DMS114 treated with DMSO at 0.1 percent for 48 hours (cell line): Measurements from ENCODE around the gene FRZB.
A peak's percentile ranks its signal among the peaks of the same experiment; 100 is the strongest.
"Not testable (repeated sequence)": the region's sequence is repeated elsewhere in the genome, so short reads cannot be mapped to it uniquely, and the experiment has no call there.

Source experiments
- DNase-seq: peaks from one replicate; lab custom pipeline; 2025; ENCODE audit not compliant: unreplicated experiment; lab: John Stamatoyannopoulos, UW

FRZB gene

DNA sequence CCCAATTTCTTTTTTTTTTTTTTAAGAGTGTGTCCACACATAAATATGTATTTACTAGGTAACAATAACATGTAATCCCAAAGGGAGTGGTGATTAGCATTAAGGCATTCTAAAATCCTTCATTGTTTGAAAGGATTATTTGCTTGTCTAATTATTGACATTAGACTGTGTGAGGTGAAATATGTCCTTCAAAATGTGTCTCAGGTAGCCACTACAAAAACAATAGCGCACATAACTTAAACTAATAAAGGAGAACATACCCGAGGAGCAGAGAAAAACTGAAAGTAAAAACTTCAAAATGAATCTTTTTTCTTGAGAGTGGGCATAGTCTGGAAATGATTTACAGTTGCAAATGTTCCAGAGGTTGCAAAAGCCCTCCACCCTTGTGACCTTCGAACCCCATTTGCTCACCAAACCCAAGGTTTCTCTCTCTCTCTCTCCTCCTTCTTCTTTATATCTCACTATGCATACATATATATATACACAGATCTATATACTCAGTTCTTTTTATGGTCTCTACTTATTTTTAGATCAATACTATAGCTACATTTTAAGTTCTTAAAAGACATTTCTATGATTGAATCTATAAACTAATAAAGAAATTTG, 24.4 kb upstream of the FRZB start:
- no peak for DNase-seq

- no peak for DNase-seq
Observed at GRCh38 chr2:182890305-182890704, 23.9 kb upstream of the FRZB start.

- no peak for DNase-seq
Observed at GRCh38 chr2:182887753-182888415, 21.4 kb upstream of the FRZB start.

DNA sequence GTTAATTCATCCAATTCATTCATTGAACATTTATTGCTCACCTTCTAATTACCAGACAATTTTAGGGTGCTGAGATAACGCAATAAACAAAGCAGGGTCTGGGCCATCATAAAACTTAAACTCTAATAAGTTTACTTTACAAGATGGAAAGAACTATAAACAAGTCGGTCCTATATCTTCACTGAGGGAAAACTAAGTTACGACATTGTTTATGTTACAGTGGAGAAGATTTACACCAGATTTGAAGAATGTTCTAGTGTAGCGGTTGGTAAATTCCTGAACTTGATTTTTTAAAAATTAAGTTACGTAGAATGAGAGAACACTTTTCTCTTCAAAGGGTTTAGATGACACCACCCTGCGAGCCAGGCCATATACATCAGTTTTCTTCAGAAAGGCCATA, 20.7 kb upstream of the FRZB start:
- DNase-seq, result no peak

GRCh38 chr2:182885771-182886170, 19.3 kb upstream of the FRZB start:
- DNase-seq, result no peak

DNA sequence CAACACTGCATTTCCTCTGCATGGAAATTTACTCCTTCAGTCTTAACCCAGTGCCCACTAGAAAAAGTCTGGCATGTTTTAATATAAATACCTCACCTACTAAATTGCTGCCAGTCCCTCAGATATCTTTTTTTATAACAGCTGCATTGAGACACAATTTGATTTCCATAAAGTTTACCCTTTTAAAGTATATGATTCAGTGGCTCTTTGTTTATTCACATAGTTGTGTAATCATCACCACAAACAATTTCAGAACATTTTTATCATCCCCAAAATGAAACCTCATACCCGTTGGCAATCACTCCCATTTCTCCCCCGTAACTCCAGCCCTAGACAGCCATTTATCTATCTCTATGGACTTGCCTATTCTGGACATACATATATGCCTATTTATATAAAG, 17.0 kb upstream of the FRZB start:
- DNase-seq, result no peak

- not testable (repeated sequence) for DNase-seq
Observed at GRCh38 chr2:182880100-182880499, 13.7 kb upstream of the FRZB start.

DNA sequence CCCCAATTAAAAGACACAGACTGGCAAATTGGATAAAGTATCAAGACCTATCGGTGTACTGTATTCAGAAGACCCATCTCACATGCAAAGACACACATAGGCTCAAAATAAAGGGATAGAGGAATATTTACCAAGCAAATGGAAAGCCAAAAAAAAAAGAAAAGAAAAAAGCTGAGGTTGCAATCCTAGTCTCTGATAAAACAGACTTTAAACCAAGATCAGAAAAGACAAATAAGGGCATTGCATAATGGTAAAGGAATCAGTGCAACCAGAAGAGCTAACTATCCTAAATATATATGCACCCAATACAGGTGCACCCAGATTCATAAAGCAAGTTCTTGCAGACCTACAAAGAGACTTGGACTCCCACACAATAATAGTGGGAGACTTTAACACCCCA, 10.2 kb upstream of the FRZB start:
- not testable (repeated sequence) for DNase-seq

DNA sequence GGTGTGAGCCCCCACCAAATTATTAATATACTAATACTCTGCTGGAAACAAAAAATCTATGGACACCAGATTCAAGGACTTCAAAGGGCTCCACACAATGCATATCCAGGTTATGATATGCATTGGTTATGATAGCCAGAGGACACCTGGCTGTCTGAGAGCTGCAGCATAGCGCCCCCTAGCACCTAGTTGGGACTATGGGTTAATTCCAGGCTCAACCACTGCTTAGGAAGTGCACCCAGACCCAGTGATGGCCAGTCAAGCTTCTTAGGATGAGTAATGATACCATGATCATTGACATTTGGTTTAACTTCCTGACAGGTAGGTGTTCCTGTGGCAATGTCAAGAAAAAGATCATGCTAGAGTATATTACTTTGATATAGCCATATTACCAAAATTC, 3.8 kb upstream of the FRZB start:
- no peak for DNase-seq

- DNase-seq, result peak; percentile 14
Observed at GRCh38 chr2:182868054-182868796, 1.8 kb upstream of the FRZB start.

DNA sequence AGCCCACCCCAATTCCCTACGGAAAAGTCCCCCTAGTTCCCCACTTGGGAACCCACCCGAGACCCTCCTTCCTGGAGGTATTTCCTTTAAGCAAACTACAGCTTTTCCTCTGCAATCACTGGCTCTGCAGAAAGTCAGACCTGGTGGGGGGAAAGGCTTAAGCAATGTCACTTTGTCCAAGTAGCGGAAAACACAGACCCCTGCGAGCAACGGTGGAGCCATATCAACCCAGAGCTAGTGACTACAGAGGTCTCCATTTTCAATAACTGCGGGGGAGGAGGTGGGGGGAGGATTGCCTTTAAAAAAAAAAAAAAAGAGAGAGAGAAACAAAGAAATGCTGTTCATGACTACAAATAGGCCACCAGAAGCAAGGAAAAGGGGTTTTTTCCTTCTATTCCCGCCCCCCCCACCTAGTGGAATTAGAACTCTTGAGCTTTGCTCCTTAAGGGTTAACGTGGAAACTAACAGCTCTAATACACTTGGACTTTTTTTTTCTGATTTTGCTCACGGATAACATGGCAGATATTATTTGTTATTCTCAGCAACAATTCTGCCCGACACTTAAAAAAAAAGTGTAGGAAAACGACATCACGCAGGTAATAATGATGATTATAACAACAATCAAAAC, 1.1 kb upstream of the FRZB start:
- no peak for DNase-seq

- no peak for DNase-seq
Observed at GRCh38 chr2:182866095-182866460, 359 bp downstream of the FRZB start.

DNA sequence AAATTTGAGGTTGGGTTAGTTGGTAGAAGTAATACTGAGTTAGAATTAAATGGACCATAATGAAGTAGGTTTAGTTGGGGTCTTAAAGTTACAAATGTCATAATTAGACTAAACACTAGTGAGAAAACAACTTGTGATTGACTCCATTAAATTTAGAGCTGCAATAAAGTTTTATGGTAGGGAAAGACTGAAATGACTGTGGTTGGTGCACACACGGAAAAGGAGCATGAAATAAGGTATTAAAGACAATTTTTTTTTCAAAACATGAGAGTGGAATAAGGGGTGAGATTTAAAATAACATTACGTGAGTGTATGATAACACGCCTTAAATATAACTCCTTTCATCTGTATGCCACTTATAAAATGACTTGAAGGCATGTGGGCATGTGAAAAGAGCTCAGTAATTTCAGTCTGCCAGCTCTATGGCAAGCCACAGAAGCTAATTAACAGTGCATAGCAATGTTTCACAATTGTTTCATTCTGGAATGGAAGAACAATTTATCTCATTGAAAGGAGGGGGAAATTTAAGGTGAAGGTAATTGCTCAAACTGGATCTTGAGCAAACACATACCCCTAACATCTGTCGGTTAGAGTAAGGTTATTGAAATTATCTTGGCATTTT, 1.4 kb downstream of the FRZB start:
- no peak for DNase-seq

GRCh38 chr2:182863642-182864041, 2.8 kb downstream of the FRZB start:
- DNase-seq, result no peak

DNA sequence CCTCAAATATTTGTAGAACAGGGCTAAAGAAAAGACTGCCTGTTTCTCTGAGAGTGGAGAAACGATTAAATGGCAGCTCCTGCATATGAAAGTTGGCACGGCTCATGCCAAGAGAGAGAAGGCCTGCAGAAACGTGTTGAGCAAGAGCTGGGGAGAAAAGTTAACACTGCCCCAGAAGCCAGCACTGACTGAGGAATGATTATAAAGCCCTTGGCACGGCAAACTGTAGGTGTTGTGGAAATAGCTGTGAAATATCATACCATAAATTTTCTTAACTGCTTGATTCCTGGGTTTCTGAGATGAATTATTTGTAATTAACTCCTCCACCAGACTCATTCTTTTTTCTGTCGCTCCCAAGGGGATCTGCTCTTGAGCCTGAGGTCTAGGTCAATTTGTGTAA, 4.3 kb downstream of the FRZB start:
- DNase-seq, result no peak

- no peak for DNase-seq
Observed at GRCh38 chr2:182860858-182861257, 5.6 kb downstream of the FRZB start.

GRCh38 chr2:182858671-182859070, 7.8 kb downstream of the FRZB start:
- DNase-seq, result no peak

DNA sequence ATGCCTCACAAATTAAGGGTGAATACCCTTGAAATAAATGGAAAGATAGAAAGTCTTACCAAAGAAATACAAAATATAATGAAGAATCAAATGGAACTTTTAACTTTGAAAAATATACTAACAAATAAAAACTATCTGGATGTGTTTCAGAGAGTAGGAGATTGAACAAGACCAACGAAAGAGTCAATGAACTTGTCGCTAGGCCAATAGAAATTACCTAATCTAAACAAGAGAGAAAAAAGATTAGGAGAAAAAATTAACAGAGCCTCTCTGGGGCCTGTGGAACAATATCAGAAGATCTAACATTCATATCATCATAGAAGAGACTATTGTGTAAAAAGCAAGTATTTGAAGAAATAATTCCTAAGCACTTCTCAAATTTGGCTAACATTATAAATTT, 11.1 kb downstream of the FRZB start:
- DNase-seq, result no peak

GRCh38 chr2:182854375-182855105, 11.9 kb downstream of the FRZB start:
- DNase-seq, result no peak

DNA sequence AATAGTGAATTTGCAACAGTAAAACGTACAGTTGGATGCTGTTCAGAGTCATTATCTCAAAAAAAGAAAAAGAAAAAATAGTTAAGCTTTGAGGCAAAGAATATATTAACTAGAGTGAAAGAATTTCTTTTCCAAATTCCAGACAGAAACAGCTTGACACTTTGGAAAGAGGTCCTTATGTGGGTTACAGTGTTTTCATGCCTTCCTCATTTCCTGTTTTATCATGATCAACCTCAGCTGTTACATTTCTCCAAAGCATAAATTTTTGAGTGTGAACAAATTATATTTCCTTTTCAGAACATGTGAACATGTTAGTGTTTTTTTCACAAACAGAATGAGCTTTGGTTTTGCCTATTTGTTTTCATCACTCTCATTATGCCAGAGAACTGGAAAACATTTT, 13.6 kb downstream of the FRZB start:
- no peak for DNase-seq

DNA sequence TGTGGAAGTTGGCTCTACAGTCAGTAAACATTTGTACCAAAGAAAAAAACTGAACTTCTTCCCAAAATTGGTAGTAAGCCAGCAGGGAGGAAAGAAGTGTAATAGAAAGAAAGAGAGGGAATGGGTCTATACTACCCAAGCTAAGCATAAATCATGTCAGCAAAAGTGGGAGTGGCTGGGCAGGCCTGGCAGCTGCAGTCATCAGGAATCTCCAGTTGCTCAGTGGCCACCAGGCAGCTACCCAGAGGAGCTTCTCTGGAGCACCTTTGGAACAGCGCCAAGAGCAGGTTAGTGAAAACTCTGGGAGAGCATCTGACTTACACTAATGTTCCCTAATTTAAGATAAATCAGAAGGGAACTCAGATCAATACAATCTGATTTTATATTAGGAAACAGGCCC, 14.3 kb downstream of the FRZB start:
- no peak for DNase-seq
